Sigmoid colon (tissue), 7 donors: ENCODE data around the gene SERPINA9. TPM values are rescaled to one million over a fixed set of nuclear protein-coding genes. Genes with fewer than 3 reads are reported as not detected.
"Not testable (repeated sequence)": the region's sequence is repeated elsewhere in the genome, so short reads cannot be mapped to it uniquely, and the experiment has no call there.

Experiments
- DNase-seq: peaks from one replicate; pipeline ENCODE4 v3.0.0-alpha.2; 2019
- H3K27ac ChIP-seq, 4 donors: fragments of 200-600 bp; sonication (generic); one replicate each; pipeline ENCODE4 v1.5.1; 2016 to 2019; ENCODE audit warnings: mild to moderate bottlenecking in 1 of 4
- H3K27me3 ChIP-seq, 3 donors: fragments of 200-600 bp; sonication (generic); one replicate each; pipeline ENCODE4 v1.5.1; 2019; ENCODE audit warnings: mild to moderate bottlenecking in 1 of 3
- H3K36me3 ChIP-seq, 4 donors: fragments of 200-600 bp; sonication (generic); one replicate each; pipeline ENCODE4 v1.5.1; 2016 to 2019
- H3K4me1 ChIP-seq, 4 donors: fragments of 200-600 bp; sonication (generic); one replicate each; pipeline ENCODE4 v1.5.1; 2017 to 2019
- H3K4me3 ChIP-seq, 4 donors: fragments of 200-600 bp; sonication (generic); one replicate each; pipeline ENCODE4 v1.5.1; 2017 to 2019; ENCODE audit warnings: mild to moderate bottlenecking in 2 of 4, moderate library complexity in 1 of 4
- H3K9me3 ChIP-seq, 4 donors: fragments of 200-600 bp in 3 of 4; sonication (generic) in 3 of 4; one replicate each; pipeline versions ENCODE4 v1.5.1 to v1.6.1; 2013 to 2019
- CTCF ChIP-seq, 4 experiments: fragments of 450-650 bp in 3 of 4; fragments of 200-600 bp in 1 of 4; IDR thresholded peaks; one replicate each; pipeline ENCODE4 v1.5.1; 2016 to 2019; ENCODE audit warnings: antibody characterized with exemption in 4 of 4, mild to moderate bottlenecking in 3 of 4, moderate library complexity in 2 of 4
- EP300 ChIP-seq, 4 donors: sonication (generic); formaldehyde crosslinking; IDR thresholded peaks; one replicate each; pipeline ENCODE4 v1.6.1; 2017; ENCODE audit warnings: antibody characterized with exemption in 4 of 4
- POLR2A ChIP-seq, 2 donors: fragments of 450-650 bp; IDR thresholded peaks; one replicate each; pipeline ENCODE4 v1.6.1; 2016; ENCODE audit warnings: antibody characterized with exemption in 2 of 2, mild to moderate bottlenecking in 2 of 2, moderate library complexity in 2 of 2
- POLR2AphosphoS5 ChIP-seq, 4 donors: sonication (generic); formaldehyde crosslinking; IDR thresholded peaks; one replicate each; pipeline ENCODE4 v1.6.1; 2017; ENCODE audit warnings: antibody characterized with exemption in 4 of 4
- WGBS, 2 donors: extraction: QIAGEN DNeasy Blood & Tissue Kit; methylation state at CpG; one replicate each; pipeline ENCODE4 v1.1.7; 2013; 5-methylcytosine and 5-hydroxymethylcytosine counted together
- intact Hi-C: fragments of 100-400 bp; cut with DNase I; formaldehyde crosslinking; loops from one replicate; pipeline ENCODE4 v1.15.1; 2023
- polyA plus RNA-seq, 3 donors: library from polyadenylated mRNA; stranded (reverse); fragments of 200-250 nt; gene quantifications; one replicate each; pipeline ENCODE4 v1.2.3, GENCODE V29; 2013
- total RNA-seq, 4 donors: library from RNA; depleted of rRNA; stranded (reverse); fragments of >200 nt; gene quantifications; one replicate each; pipeline ENCODE4 v1.1.0, GENCODE V29; 2016
- donor health status: healthy with polysubstance abuse.
- donor health status: Bipolar disorder and iron deficiency.
- donor health status: healthy.

SERPINA9 gene
- total and polyA plus RNA-seq, 7 donors, result 0.80 TPM; not detected in 6

- no peak for DNase-seq
- Histone ChIP-seq H3K4me1 (peaks cover 0 to 9% (median 7%) of the 10 kb centered on the region in 4 donors), H3K9me3 (peaks cover 0 to 9% (median 3%) of the 10 kb centered on the region in 4 donors), H3K27me3 (peaks cover 0 to 29% (median 9%) of the 10 kb centered on the region in 3 donors), H3K4me3 (no peak overlapping the region), H3K36me3 (no peaks in the 10 kb centered on the region), H3K27ac (no peak overlapping the region)
- 75 to 83% methylated on average over 7 of the region's 7 CpGs for WGBS, 2 donors
- intact Hi-C loops, result no loop called here
- TF ChIP-seq CTCF (IDR thresholded peaks at IDR 0.05), result no peak
- no peak for TF ChIP-seq POLR2A (IDR thresholded peaks at IDR 0.05)
- TF ChIP-seq EP300 (IDR thresholded peaks at IDR 0.05), result no peak
- no peak for TF ChIP-seq POLR2AphosphoS5 (IDR thresholded peaks at IDR 0.05)
Measured at GRCh38 chr14:94483729-94484275, 7.8 kb upstream of the SERPINA9 start.

GRCh38 chr14:94483071-94483451, 7.1 kb upstream of the SERPINA9 start:
- no peak for DNase-seq
- Histone ChIP-seq H3K4me1 (peaks cover 0 to 9% (median 7%) of the 10 kb centered on the region in 4 donors), H3K27ac (no peak overlapping the region)

GRCh38 chr14:94482132-94483070, 6.4 kb upstream of the SERPINA9 start:
- peaks cover 0 to 17% (median 7%) of the 10 kb centered on the region in 4 donors for H3K9me3 ChIP-seq
- H3K27ac ChIP-seq, H3K4me3 ChIP-seq, H3K36me3 ChIP-seq, H3K4me1 ChIP-seq, DNase-seq, intact Hi-C loops: not testable (repeated sequence)
- 77 to 78% methylated on average over 10 of the region's 10 CpGs for WGBS, 2 donors
- H3K27me3 ChIP-seq, result peaks cover 0 to 20% (median 9%) of the 10 kb centered on the region in 3 donors

More at GRCh38 chr14:94483071-94483451, 7.1 kb upstream of the SERPINA9 start:
- 88% methylated on average over 10 of the region's 10 CpGs for WGBS, 2 donors
- Histone ChIP-seq H3K4me3 (no peak overlapping the region), H3K36me3 (no peaks in the 10 kb centered on the region), H3K27me3 (peaks cover 0 to 23% (median 9%) of the 10 kb centered on the region in 3 donors), H3K9me3 (peaks cover 0 to 14% (median 7%) of the 10 kb centered on the region in 4 donors)
- TF ChIP-seq POLR2A (IDR thresholded peaks at IDR 0.05) (no peak), EP300 (IDR thresholded peaks at IDR 0.05) (no peak), POLR2AphosphoS5 (IDR thresholded peaks at IDR 0.05) (no peak), CTCF (IDR thresholded peaks at IDR 0.05) (no peak)
- intact Hi-C loops, result no loop called here

- TF ChIP-seq POLR2AphosphoS5 (IDR thresholded peaks at IDR 0.05) (no peak), EP300 (IDR thresholded peaks at IDR 0.05) (no peak), CTCF (IDR thresholded peaks at IDR 0.05) (no peak)
- no peaks in the 10 kb centered on the region for H3K36me3 ChIP-seq
- peaks cover 0 to 12% (median 6%) of the 10 kb centered on the region in 3 donors for H3K27me3 ChIP-seq
- peaks cover 0 to 17% (median 7%) of the 10 kb centered on the region in 4 donors for H3K9me3 ChIP-seq
- 72 to 81% methylated on average over 5 of the region's 5 CpGs for WGBS, 2 donors
- no peak overlapping the region for H3K4me3 ChIP-seq
- intact Hi-C loops, result no loop called here
- DNase-seq, result no peak
- H3K27ac ChIP-seq, result no peak overlapping the region
- peaks cover 0 to 8% (median 7%) of the 10 kb centered on the region in 4 donors for H3K4me1 ChIP-seq
Measured at GRCh38 chr14:94481468-94482131, 5.6 kb upstream of the SERPINA9 start.

- no peak for TF ChIP-seq POLR2A (IDR thresholded peaks at IDR 0.05)
- no peak for TF ChIP-seq CTCF (IDR thresholded peaks at IDR 0.05)
- TF ChIP-seq EP300 (IDR thresholded peaks at IDR 0.05), result no peak
- TF ChIP-seq POLR2AphosphoS5 (IDR thresholded peaks at IDR 0.05), result no peak
- WGBS, 2 donors, result 10 to 30% methylated on average over 2 of the region's 2 CpGs
- Histone ChIP-seq H3K36me3 (no peaks in the 10 kb centered on the region), H3K4me3 (no peak overlapping the region), H3K4me1 (peaks cover 0 to under 1% (median 0%) of the 10 kb centered on the region in 4 donors), H3K9me3 (peaks cover 0 to 17% (median 7%) of the 10 kb centered on the region in 4 donors), H3K27me3 (peaks cover 0 to 6% (median 2%) of the 10 kb centered on the region in 3 donors), H3K27ac (no peak overlapping the region)
- DNase-seq, result no peak
- intact Hi-C loops, result no loop called here
Measured at GRCh38 chr14:94480809-94481208, 4.8 kb upstream of the SERPINA9 start.
